Measurements from ENCODE around the gene SFXN3. TPM values are rescaled to one million over a fixed set of nuclear protein-coding genes. Genes with fewer than 3 reads are reported as not detected.
A peak's percentile ranks its signal among the peaks of the same experiment; 100 is the strongest.

SFXN3 gene
- total RNA-seq, 4 donors from 2014 or later = 35.8 to 56.8 (median 43.3) TPM

- no peak for DNase-seq
Observed at GRCh38 chr10:101056365-101057151, 25.5 kb downstream of the SFXN3 start.

DNA sequence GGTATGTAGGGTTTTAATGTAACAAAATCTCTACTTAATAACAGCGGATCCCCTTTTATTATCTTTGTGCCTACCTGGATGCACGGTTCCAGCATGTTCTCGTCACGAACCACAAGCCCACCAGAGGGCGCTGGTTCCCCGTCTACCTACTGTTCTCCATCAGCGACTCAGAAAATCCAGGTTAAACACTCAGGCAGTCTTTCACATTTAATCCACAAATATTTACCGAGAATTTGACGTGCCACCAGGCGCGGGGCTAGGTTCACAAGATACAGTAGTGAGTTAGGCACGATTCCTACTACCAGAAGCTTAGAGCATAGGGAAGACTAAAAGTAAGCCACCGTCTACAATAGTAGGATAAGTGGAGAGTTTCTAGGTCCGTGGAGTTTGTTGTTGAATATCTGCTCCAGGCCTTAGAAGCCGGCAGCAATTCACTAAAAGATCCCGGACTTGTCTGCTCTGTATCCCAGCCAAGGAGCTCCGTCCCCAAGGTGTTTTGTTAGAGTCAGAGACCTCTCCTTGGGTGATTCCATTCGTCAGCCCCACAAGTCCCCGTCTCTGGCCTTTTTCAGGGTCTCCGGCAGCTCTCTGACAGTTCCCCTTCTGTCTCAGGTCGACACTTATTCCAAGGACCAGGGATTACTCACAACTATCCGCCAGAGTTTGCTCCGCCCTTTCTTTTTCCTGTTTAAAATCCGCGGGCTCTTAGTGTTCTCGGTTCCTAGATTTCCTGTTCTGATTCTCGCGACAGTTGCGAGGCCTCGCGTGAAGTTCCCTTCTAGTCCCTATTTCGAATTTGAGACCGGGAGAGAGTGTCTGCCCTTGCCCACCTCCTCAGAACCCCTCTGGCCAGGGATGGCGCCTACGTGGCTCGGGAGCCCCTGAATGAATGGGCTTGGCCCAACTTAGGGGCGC, 29.3 kb downstream of the SFXN3 start:
- no peaks in the 10 kb centered on the region for H3K36me3 ChIP-seq
- peak overlapping the region; percentile 30 to 93 (median 53) for H3K4me3 ChIP-seq (replicated peaks in 1 of 3)
- peak; percentile 94 to 95 for DNase-seq
- WGBS, 2 donors = 0% methylated on average over 31 to 37 of the region's 37 CpGs
- H3K27ac ChIP-seq = peak overlapping the region; percentile 85 to 100 (median 99)
- intact Hi-C loops (cut with DNase I) = no loop called here
- H3K9me3 ChIP-seq = no peaks in the 10 kb centered on the region
- TF ChIP-seq, protein P1, sequence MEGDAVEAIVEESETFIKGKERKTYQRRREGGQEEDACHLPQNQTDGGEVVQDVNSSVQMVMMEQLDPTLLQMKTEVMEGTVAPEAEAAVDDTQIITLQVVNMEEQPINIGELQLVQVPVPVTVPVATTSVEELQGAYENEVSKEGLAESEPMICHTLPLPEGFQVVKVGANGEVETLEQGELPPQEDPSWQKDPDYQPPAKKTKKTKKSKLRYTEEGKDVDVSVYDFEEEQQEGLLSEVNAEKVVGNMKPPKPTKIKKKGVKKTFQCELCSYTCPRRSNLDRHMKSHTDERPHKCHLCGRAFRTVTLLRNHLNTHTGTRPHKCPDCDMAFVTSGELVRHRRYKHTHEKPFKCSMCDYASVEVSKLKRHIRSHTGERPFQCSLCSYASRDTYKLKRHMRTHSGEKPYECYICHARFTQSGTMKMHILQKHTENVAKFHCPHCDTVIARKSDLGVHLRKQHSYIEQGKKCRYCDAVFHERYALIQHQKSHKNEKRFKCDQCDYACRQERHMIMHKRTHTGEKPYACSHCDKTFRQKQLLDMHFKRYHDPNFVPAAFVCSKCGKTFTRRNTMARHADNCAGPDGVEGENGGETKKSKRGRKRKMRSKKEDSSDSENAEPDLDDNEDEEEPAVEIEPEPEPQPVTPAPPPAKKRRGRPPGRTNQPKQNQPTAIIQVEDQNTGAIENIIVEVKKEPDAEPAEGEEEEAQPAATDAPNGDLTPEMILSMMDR (IDR thresholded peaks at IDR 0.05) = peak; percentile 68 to 87 (median 80)
- TF ChIP-seq POLR2A (IDR thresholded peaks at IDR 0.05) = no peak
- H3K27me3 ChIP-seq = no peaks in the 10 kb centered on the region
- H3K4me1 ChIP-seq = peaks cover 20 to 32% of the 10 kb centered on the region in 2 donors

More at GRCh38 chr10:101056365-101057151, 25.5 kb downstream of the SFXN3 start:
- Histone ChIP-seq H3K36me3 (no peaks in the 10 kb centered on the region), H3K27ac (no peak overlapping the region), H3K27me3 (no peaks in the 10 kb centered on the region), H3K4me1 (peaks cover 5 to 10% of the 10 kb centered on the region in 2 donors), H3K4me3 (replicated peaks in 1 of 3) (no peak overlapping the region), H3K9me3 (no peaks in the 10 kb centered on the region)
- TF ChIP-seq, protein P1 (IDR thresholded peaks at IDR 0.05) = no peak
- no peak for TF ChIP-seq POLR2A (IDR thresholded peaks at IDR 0.05)
- intact Hi-C loops (cut with DNase I) = no loop called here
- 95% methylated on average over 4 of the region's 4 CpGs for WGBS, 2 donors

- DNase-seq = peak; percentile 97 to 98
- H3K4me3 ChIP-seq (replicated peaks in 1 of 3) = peak overlapping the region; percentile 30 to 93 (median 53)
- WGBS, 2 donors = 11 to 16% methylated on average over 5 to 15 of the region's 67 CpGs
- TF ChIP-seq POLR2A (IDR thresholded peaks at IDR 0.05) = peak in 1 of 2 donors; percentile 73
- TF ChIP-seq, protein P1 (IDR thresholded peaks at IDR 0.05) = no peak
- peaks cover 25 to 39% of the 10 kb centered on the region in 2 donors for H3K4me1 ChIP-seq
- intact Hi-C loops (cut with DNase I) = no loop called here
- no peaks in the 10 kb centered on the region for H3K27me3 ChIP-seq
- peak overlapping the region; percentile 85 to 100 (median 99) for H3K27ac ChIP-seq
- H3K9me3 ChIP-seq = no peaks in the 10 kb centered on the region
- no peaks in the 10 kb centered on the region for H3K36me3 ChIP-seq
Observed at GRCh38 chr10:101060951-101061623, 30.1 kb downstream of the SFXN3 start.

DNA sequence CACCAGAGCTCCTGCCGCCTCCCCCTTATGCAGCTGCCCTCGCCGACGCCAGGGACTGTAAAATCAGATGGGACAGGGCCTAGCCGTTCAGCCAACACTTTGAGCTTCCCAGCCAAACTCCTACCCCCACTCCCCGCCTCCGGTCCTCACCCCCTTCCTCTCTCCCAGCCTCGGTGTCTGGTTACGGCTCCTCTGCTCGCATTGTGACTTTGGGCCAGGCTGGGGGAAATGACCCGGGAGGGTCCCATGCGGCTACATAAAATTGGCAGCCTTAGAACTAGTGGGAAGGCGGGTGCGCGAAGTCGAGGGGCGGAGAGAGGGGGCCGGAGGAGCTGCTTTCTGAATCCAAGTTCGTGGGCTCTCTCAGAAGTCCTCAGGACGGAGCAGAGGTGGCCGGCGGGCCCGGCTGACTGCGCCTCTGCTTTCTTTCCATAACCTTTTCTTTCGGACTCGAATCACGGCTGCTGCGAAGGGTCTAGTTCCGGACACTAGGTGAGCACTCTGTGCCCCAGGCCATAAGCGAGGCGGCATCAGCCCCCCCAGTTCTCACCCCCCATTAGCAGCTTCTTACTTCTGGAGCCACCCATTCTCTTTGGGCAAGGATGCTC, 30.7 kb downstream of the SFXN3 start, which contains the start of gene KAZALD1:
Gene KAZALD1 (plus strand): TSS at position 366 of the 608 bp plus-strand sequence. CDS start 604 bp downstream, outside the sequence.
- H3K36me3 ChIP-seq = no peaks in the 10 kb centered on the region
- 57 to 61% methylated on average over 29 to 31 of the region's 31 CpGs for WGBS, 2 donors
- H3K27ac ChIP-seq = peak within 1 kb of the TSS; percentile 85 to 100 (median 99)
- DNase-seq = peak in 1 of 2 donors; percentile 32
- intact Hi-C loops (cut with DNase I) = no loop called here
- H3K4me3 ChIP-seq (replicated peaks in 1 of 3) = peak within 1 kb of the TSS; percentile 30 to 93 (median 53)
- H3K27me3 ChIP-seq = no peaks in the 10 kb centered on the region
- H3K4me1 ChIP-seq = peaks cover 32 to 45% of the 10 kb centered on the region in 2 donors
- no peaks in the 10 kb centered on the region for H3K9me3 ChIP-seq
- TF ChIP-seq, protein P1 (IDR thresholded peaks at IDR 0.05) = no peak
- no peak for TF ChIP-seq POLR2A (IDR thresholded peaks at IDR 0.05)
